Measurements from ENCODE around the gene RAPSN.

RAPSN gene

GRCh38 chr11:47388697-47389576 lies 60.0 kb downstream of the RAPSN start:
- no peak for DNase-seq

- no peak for DNase-seq
Observed at GRCh38 chr11:47387944-47388696, 60.8 kb downstream of the RAPSN start.
